NOMO-1 treated with DMSO at 0.1 percent for 48 hours (cell line): ENCODE measurements around the gene OPHN1.
"Not testable (repeated sequence)": the region's sequence is repeated elsewhere in the genome, so short reads cannot be mapped to it uniquely, and the experiment has no call there.

Source experiments
- DNase-seq: peaks from one replicate; lab custom pipeline; 2025; ENCODE audit not compliant: unreplicated experiment; lab: John Stamatoyannopoulos, UW

Gene OPHN1

GRCh38 chrX:68083510-68083909 is 349.8 kb downstream of the OPHN1 start:
- no peak for DNase-seq

- no peak for DNase-seq
Measured at GRCh38 chrX:68079961-68080360, 353.3 kb downstream of the OPHN1 start.

- DNase-seq = not testable (repeated sequence)
Measured at GRCh38 chrX:68078801-68079200, 354.5 kb downstream of the OPHN1 start.

DNA sequence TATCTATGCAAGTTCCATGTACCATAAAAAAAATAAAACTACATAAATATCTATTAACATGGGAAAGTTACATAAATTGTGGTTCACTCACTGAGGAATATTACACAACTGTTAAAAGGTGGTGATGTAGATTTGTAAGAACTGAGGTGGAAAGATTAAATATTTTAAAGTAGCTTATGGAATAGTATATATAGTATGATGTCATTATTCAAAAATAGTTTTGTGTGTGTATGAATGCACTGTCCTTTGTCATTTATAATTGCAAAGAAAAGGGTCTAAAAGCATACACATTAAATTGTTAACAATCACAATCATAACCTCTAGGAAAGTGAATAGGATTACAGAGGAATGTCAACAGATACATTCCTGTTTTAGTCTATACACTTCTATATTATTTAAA is 355.9 kb downstream of the OPHN1 start:
- DNase-seq = no peak

DNA sequence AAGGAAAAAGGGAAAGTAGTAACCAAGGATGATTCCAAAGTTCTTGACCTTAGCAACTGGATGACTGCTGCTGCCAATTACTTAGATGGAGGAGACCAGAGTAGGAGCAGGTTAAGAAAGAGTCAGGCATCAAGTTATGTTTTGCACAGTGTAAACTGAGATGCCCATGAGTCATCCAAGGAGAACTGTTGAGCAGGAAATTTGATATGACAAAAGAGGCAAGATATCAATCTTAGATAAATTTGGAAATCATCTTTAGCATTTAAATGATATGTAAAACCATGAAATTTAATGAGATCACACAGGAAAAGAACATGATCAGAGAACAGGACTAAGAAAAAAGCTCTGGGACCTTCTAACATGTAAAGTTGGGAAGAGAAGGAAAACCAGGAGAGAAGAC is 361.3 kb downstream of the OPHN1 start:
- DNase-seq = no peak

DNA sequence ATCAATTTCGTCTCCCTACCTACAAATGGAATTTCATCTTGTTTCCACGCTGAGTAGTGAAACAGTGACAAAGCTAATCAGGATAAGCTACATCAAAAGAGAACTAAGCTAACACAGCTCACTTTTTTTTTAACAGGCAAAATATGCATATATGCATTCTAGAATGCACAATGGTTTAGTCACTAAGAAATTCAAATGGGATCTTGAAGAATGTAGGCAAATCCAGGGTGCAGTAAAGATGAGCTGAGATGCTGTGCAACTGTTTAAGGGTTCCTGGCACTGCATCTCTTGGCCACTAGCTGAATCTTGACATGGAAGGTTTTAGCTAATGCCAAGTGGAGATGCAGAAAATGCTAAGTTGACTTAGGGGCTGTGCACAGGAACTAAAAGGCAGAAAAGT is 363.2 kb downstream of the OPHN1 start:
- DNase-seq = not testable (repeated sequence)

DNA sequence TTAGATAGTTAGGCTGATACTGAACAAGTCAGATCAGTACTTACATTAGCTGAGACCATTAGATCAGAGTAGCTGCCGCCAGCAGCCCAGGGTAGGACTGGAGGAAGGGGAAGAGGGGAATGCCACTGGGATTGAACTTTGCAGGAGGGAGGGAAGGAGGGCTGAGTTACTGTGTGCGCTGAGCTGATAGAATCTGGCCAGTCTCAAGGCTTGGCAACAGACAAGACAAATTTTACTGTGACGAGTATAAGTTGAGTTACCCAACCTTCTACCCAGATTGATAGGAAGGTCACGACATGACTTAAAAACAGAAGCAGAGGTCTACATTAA is 372.1 kb downstream of the OPHN1 start:
- no peak for DNase-seq

DNA sequence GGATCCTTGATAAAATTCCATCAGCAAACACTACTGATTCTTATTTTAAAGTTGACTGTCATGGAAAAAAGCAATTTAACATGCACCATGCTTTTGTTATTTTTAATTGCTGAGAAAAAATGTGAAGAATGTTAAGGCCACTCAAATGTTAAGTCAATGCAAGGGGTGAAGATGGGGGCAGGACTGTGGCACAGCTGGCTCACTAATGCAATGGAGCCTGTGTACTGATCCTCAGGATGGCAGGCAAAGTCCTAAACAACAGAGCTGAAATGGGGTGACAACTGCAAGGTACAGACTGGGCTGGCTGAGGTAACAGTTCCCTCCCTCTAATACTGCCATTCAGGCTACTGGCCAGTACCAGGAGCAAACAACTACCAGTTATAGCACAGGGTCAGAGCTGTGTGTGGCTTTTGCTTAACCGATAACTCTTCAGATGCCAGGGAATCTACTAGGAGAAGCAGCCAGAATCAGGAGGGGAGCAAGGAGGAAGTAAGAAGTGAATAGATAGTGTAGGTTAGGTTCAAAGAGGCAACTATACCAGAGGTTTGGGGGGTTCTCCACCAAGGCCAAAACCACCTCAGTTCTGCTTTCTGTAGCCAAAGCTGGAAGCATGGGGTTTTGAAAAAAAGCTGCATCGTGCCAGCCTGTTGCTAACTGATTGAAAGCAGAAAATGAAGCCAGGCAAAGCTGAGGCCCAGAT is 372.6 kb downstream of the OPHN1 start:
- DNase-seq = peak; percentile 4

GRCh38 chrX:68059469-68059868 is 373.8 kb downstream of the OPHN1 start:
- no peak for DNase-seq

DNA sequence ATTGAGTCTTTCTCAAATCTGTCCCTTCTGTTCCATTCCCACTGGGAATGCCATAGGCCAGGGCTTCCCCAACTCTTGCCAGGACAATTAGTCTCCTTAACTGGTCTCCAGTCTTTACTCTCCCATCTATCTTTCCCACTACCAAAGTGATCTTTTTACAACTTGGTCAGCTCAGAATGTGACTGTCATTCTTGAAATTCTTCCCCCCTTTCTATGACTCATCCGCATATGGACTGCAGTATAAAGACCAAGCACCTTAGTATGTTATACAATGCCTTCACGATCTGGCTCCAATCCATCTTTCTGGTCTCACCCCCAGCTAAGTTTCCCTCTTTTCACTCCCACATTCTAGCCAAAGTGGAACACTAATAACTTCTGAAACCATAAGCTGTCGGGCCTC is 383.8 kb downstream of the OPHN1 start:
- DNase-seq = no peak

- no peak for DNase-seq
Measured at GRCh38 chrX:68048774-68049173, 384.5 kb downstream of the OPHN1 start.

DNA sequence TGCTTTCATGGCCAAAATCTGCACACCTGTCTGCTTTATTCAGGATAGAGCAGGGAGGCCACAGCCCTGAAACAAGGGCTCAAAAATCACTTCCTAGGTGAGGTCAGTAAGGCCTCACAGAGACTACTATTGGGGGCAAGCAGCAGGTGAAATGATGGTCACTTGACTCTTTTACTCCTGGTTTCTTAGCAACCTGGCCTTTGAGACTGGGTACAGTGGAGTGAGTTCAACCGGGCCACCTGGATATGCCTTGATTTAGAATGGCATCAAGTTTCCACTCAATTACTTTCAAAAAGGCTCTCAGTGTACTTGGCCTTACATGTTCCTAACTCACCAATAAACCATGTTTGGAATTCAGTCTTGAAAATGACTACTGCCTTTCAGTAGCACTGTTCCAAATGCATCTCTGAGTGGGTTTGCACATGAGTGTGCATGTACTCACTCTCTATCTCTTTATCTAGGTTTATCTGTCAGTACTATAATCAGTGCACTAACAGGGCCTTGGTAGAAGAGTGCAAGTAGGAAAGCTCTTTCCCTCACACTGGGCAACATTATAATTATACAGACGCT is 388.2 kb downstream of the OPHN1 start:
- DNase-seq = no peak

- no peak for DNase-seq
Measured at GRCh38 chrX:68043713-68044438, 389.4 kb downstream of the OPHN1 start.

- DNase-seq = no peak
Measured at GRCh38 chrX:68041110-68041509, 392.2 kb downstream of the OPHN1 start.

GRCh38 chrX:68018248-68019203 is 414.8 kb downstream of the OPHN1 start:
- peak; percentile 7 for DNase-seq

DNA sequence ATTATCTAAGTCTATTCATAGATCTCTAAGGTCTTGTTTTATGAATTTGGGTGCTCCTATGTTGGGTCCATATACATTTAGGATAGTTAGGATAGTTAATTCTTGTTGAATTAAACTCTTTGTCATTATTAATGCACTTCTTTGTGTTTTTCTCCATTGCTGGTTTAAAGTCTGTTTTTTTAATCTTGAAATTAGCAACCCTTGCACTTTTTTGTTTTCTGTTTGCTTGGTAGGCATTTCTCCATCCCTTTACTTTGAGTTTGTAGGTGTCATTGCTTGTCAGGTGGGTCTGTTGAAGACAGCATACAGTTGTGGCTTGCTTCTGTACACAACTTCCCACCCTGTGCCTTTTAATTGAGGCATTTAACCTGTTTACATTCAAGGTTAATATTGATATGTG is 434.8 kb downstream of the OPHN1 start:
- no peak for DNase-seq
